Measurements from ENCODE around the gene TTBK1. TPM values are rescaled to one million over a fixed set of nuclear protein-coding genes. Genes with fewer than 3 reads are reported as not detected.

TTBK1 gene
- total RNA-seq, 4 donors from 2014 or later, result not detected

DNA sequence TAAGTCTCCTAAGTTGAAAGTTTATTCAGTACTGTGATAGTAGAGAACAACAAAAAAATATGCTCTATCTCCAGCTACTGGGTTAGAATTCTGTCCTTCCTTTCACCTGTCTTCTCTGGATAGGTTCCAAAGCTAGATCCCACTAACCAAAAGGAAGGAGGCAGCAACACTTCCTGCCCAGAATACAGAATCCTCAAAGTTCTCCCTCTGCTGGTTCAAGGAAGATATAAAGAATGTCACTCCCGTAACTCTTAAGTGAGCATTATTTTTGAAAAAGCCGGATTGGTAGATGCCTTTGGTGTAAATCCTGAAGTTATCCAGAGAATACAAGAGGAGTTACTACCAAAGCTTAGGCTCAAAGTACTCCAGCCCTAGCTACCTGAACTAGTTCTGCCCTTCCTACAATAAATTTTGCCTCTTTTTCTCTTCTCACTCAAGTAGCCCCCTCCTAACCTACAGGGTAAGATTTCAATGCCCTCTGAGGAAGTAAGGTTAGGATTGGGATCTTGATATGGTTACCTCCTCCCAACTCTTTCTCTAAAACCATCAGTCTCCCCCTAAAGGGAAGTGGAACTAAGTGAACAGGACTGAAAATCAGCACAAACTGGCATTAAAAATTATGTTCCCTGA lies 91.3 kb downstream of the TTBK1 start:
- TF ChIP-seq, protein P1, sequence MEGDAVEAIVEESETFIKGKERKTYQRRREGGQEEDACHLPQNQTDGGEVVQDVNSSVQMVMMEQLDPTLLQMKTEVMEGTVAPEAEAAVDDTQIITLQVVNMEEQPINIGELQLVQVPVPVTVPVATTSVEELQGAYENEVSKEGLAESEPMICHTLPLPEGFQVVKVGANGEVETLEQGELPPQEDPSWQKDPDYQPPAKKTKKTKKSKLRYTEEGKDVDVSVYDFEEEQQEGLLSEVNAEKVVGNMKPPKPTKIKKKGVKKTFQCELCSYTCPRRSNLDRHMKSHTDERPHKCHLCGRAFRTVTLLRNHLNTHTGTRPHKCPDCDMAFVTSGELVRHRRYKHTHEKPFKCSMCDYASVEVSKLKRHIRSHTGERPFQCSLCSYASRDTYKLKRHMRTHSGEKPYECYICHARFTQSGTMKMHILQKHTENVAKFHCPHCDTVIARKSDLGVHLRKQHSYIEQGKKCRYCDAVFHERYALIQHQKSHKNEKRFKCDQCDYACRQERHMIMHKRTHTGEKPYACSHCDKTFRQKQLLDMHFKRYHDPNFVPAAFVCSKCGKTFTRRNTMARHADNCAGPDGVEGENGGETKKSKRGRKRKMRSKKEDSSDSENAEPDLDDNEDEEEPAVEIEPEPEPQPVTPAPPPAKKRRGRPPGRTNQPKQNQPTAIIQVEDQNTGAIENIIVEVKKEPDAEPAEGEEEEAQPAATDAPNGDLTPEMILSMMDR (IDR thresholded peaks at IDR 0.05; ENCODE audit: low read depth), result no peak

DNA sequence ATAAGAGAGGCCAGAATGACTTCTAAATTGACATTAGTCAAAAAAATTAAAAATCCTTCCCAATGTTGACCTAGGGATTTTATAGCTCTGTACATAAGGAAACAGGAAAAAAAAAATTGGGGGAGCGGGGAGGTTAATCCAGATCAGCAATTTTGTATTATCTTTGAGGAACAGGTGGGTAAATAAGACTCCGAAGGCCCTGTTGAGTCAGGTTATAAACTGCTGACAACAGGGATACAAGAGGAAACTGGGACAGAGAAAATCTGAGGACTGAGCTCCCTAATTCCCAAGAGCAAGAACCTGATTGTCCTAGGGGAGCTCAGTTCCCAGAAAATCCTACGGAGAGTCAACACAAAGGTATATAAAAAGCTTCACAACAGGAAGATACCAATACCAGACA lies 92.2 kb downstream of the TTBK1 start:
- TF ChIP-seq, protein P1 (IDR thresholded peaks at IDR 0.05; ENCODE audit: low read depth), result no peak

- TF ChIP-seq, protein P1 (IDR thresholded peaks at IDR 0.05; ENCODE audit: low read depth), result no peak
These were observed 93.1 kb downstream of the TTBK1 start for GRCh38 chr6:43336382-43336781.

Small RNAs within 50 kb of the gene (small RNA-seq; reads per million reads assigned to genes)
- not detected for gene RPL12P47

Other genes starting within 250 kb of the TTBK1 start
- gene MEA1, start 229.5 kb upstream of the TTBK1 start, total RNA-seq, result 10 to 100 TPM; 46.3 to 57.8 (median 52.0) TPM
- gene KLHDC3, start 229.2 kb upstream of the TTBK1 start, total RNA-seq, result 10 to 100 TPM; 39.1 to 77.3 (median 64.0) TPM
- 10 to 100 TPM; 42.7 to 63.9 (median 55.4) TPM for gene RRP36, start 221.9 kb upstream of the TTBK1 start, total RNA-seq
- gene CUL7, start 189.6 kb upstream of the TTBK1 start, total RNA-seq, result 10 to 100 TPM in 3 of 4 donors, 1 to 10 TPM in 1; 7.2 to 25.6 (median 14.5) TPM
- gene MRPL2, start 184.0 kb upstream of the TTBK1 start, total RNA-seq, result 10 to 100 TPM; 10.4 to 19.8 (median 16.6) TPM
- gene KLC4, start 183.8 kb upstream of the TTBK1 start, total RNA-seq, result 10 to 100 TPM; 10.9 to 24.7 (median 21.9) TPM
- gene PTK7, start 167.2 kb upstream of the TTBK1 start, total RNA-seq, result 10 to 100 TPM in 1 of 4 donors, 1 to 10 TPM in 3; 1.8 to 11.4 (median 3.6) TPM
- 10 to 100 TPM in 2 of 4 donors, 1 to 10 TPM in 2; 8.5 to 22.8 (median 10.6) TPM for gene SRF, start 72.2 kb upstream of the TTBK1 start, total RNA-seq
- 10 to 100 TPM; 16.3 to 36.7 (median 27.2) TPM for gene CUL9, start 61.3 kb upstream of the TTBK1 start, total RNA-seq
- 10 to 100 TPM; 29.8 to 72.9 (median 50.8) TPM for gene DNPH1, start 14.0 kb upstream of the TTBK1 start, total RNA-seq
- not detected for gene SLC22A7, start 54.8 kb downstream of the TTBK1 start, total RNA-seq
- gene CRIP3, start 65.3 kb downstream of the TTBK1 start, total RNA-seq, result 1 to 10 TPM in 1 of 4 donors, under 1 TPM in 1, not detected in 2; 0.88 to 2.0 TPM
- gene ZNF318, start 126.2 kb downstream of the TTBK1 start, total RNA-seq, result 10 to 100 TPM; 16.1 to 18.9 (median 17.9) TPM
- gene ABCC10, start 184.1 kb downstream of the TTBK1 start, total RNA-seq, result 10 to 100 TPM in 2 of 4 donors, 1 to 10 TPM in 2; 7.0 to 12.9 (median 9.7) TPM
- not detected for gene DLK2, start 212.1 kb downstream of the TTBK1 start, total RNA-seq
- 10 to 100 TPM; 13.4 to 29.6 (median 16.3) TPM for gene TJAP1, start 234.1 kb downstream of the TTBK1 start, total RNA-seq